HG03520 (cell line): Measurements from ENCODE around the gene ROR2.

Experiments used
- ATAC-seq: cut with Tn5 transposase; IDR thresholded peaks from one replicate; pipeline ENCODE4 v1.9.1; 2021; ENCODE audit warnings: mild to moderate bottlenecking, moderate library complexity; ENCODE audit not compliant: unreplicated experiment

ROR2 gene

DNA sequence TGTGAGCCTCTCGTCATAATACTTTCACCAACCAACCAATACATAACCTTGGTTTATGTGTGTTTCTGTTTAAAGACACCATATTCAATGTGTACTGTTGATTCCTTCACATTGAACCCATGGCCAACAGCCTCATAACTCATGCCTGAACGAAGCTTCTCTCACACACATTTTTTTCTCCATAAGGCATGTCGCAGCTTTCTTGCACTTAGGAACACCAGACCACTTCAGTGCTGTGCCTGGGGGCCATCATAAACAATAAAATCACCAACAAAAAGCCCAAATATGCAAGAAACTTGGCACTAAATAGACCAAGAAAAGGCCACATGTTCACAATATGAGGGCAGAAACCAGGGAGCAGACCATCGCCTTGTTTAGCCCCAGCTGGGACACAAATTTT lies 192.2 kb downstream of the ROR2 start:
- no peak for ATAC-seq

DNA sequence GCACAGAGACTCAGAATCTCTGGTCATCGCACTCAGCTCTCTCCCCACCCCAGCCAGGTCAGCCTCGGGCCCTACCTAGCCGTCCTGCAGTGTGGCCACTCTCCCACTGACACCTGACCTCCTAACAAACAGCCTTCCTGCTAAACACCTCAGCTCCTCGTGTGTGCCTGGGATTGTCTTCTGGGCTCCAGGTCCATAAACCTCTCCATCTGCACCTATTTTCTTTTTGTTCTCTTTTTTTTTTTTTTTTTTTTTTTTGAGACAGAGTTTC lies 193.6 kb downstream of the ROR2 start:
- no peak for ATAC-seq

DNA sequence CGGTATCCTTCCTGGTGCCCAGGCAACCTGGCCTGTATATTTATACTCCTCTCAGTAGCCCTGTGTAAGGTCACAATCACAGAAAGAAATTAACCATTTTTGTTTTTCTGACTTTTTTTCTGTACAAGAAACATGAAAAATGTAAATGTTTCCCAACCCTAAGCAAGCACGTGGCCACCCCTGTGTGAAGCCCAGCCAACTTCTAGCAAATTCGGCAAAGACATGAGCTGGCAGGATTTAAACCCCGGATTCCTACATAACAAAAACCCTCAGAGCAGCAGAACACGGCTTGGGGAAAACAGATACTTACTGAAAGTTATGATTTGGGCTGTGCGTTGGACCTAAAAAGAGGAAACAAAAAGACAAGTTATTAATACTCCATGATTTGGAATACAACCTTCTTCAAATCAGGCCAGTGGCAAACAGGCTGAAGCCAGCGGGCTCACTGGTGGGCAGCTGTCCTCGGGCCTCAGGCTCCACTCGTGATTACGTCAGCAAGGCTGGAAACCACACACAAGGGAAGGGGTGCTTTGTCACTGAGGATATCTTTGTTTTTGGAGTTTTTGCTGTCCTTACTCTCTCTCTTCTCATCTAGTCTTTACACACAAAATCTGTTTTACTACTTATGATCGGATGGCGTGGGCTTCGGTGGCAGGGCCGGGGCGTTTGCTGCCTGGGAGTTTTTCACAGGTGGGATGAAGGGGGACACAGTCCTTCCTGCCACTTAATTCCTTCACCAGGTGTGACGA lies 194.1 kb downstream of the ROR2 start:
- no peak for ATAC-seq

DNA sequence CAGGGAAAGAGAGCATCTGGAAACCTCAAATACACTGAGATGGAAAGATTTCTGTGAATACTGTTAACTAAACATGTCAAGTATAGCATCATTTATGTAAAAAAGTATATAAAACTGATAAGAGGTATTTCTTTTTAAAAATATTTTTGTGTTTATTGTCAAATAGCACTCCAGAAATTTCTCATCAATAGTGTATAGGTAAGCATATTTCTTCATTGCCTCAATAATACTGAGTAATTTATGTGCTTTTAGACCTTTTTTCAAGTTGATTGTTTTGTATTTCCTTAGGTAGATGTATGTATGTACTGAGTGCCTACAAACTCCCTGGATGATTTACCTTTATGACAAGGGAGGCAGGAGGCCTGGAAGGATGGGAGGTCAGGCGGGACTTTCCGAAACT lies 196.3 kb downstream of the ROR2 start:
- no peak for ATAC-seq

DNA sequence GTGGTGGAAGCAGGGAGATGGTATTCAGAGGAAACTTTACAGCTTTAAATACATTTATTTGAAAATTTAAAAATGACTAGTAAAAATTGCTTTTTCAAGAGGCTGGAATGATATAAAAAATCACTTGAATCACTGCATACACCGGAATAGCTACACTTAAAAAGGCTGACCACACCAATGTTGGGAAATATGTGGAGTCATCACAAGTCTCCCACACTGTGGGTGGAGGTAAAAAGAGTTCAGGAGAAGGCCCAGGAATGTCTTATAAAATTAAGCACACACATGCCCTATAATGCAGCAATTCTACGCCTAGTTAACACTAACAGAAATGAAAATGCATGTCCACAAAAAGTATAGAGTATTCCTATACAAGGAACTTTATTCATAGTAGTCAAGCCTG lies 198.1 kb downstream of the ROR2 start:
- no peak for ATAC-seq

DNA sequence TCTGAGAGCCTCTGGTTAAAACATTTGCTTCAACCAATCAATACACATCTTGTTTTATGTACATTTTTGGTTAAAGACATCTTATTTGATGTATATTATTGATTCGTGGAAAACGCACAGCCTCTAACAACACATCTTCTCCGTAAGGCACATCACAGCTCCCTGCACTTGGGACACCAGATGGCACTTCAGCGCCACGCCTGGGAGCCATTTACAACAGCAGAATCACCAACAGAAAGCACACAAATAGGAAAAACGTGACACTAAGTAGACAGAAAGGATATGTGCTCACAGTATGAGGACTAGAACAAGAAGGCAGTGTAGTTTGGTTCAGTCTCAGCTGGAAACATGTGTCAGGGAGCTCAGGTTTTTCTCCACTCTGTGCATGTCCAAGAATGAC lies 199.7 kb downstream of the ROR2 start:
- ATAC-seq = no peak

DNA sequence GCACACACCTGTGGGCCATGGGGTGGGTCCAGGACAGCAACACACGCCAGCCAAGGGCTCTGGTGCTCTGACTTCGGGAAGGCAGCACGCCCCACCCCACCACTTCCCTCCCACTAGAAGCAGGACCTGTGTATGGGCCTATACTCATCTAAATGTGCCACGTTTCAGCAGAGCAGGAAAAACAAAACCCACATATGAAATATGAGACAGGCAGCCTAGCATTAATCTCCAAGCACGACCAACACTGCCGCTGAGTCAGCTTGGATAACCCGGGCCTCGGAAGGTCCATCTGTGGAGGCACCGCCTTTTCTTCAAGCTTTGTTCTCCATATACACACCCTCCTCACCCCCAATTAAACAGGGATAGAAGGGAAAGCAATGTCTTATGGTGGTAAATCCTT lies 203.1 kb downstream of the ROR2 start:
- no peak for ATAC-seq

DNA sequence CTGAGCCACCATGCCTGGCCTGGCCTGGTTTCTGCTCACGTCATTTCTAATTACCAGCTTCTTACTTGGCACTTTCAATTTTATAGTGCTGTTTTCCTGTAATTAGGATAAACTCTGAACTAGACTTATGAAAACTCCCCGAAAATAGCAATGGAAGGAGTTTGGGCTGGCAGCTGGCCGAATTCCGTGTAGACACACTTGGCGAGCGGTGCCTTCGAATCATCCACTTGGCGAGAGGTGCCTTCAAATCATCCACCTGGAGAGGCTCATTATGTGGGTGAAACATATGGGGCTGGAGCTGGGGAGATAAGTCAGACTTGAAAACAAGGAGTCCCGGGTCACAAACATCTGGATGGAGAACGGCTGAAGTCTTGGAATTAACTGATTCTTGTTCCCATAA lies 203.7 kb downstream of the ROR2 start:
- ATAC-seq = no peak

DNA sequence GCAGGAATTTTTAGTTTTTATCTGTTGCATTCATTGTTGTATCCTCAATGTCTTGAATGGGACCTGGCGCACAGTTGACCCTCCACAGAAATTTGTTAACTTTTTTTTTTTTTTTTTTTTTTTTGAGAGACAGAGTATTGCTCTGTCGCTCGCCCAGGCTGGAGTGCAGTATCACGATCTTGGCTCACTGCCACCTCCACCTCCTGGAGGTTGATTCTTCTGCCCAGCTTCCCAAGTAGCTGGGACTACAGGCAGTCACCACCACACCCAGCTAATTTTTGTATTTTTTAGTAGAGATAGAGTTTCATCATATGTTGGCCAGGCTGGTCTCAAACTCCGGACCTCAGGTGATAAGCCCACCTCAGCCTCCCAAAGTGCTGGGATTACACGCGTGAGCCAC lies 205.9 kb downstream of the ROR2 start:
- no peak for ATAC-seq

DNA sequence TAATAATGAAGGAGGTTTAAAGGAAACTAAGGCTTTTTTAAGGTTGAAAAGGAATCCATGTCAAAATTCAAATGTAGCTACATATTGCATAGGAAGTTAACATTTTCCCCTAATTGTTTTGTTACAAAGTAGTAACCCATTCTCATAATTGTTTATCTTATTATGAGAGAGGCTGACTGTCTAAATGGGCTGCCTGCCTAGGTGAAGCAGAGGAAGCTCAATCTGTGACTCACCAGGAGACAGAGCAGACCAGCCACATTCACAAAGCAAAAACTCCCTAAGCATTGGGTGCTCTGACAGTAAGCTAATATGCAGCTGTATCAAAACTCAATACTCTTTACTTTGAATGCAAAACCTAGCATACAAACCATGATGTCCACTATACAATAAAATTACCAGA lies 208.5 kb downstream of the ROR2 start:
- no peak for ATAC-seq

DNA sequence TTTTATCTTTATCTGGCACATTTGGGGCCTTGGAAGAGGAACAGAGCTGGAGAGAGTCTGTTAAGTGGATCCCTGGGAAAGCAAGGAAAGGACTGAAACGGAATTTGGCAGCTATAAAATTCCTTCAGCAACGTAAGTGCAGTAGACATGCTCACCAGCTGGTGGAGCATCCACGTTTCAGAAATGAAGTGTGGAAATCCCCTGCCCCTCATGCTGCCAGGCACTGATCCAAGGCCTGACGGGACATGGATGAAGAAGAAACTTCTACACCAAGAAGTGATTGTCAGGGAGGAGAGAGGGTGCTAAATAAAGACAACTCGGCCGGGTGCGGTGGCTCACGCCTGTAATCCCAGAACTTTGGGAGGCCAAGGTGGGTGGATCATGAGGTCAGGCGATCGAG lies 209.3 kb downstream of the ROR2 start:
- ATAC-seq = no peak

DNA sequence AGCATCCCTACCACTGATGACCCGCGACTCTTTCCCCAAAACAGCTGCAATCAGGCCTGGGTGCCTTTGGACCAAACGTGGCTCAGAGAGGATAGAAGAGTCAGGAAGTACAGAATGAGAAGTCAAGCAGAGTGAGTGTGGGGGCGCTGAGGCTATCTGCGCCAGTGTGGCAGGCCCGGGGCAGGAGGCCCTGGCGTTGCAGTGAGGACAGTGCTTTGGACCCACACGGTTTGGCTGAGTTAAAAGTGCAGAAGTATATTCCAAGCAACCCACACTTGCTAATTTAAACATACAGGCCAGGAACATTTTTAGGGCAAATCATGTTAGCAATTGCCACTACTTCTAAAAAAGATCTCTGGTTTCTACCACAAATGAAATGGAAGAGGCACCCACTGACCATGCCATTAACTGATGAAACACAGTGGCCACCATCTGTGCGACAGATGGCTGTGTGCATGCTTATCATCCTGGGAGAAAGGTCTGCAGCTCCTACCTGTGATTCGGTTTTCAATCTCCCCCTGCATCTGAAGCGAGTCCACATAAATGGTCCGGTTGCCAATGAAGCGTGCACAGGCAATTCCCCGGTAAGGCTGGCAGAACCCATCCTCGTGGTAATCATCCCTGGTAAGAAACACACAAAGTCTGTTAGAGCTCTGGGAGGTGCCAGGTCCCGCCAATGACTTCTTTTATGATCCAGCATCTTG lies 213.0 kb downstream of the ROR2 start:
- ATAC-seq = no peak

DNA sequence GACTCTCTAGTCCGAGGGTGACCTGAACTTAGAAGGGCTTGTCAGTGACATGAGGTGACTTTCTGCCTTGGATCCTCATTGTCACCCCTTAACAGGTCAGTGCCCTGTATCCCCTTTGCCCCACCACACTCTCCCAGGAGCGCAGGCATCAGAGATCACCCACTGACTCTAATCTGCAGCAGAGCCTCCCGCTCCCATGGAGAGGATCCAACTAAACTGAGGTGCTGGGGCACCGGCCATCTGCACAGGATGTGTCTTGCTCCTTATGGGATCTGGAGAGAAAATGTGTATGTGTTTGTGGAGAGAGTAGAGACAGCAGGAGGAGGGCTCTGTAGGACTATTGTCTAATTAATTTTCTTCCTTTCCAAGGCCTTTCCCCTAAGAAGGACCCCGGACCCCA lies 213.7 kb downstream of the ROR2 start:
- no peak for ATAC-seq

DNA sequence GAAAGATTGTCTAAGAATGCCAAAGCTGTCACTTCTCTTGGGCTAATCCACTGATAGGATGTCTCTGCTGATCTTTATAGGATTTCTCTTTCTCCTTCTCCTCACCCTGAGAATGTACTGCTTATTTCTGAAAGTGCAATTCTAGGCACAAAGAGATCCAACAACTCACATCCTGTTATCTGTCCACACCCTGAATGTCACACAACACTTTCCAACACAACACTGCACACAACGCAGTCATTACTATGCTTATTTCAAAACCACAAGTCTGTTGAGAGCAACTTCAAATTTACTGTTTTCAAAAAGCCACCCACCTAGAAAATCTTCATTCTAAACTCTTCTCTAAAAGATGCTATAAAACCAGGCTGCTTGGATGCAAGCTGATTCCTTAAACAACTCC lies 215.0 kb downstream of the ROR2 start:
- no peak for ATAC-seq

DNA sequence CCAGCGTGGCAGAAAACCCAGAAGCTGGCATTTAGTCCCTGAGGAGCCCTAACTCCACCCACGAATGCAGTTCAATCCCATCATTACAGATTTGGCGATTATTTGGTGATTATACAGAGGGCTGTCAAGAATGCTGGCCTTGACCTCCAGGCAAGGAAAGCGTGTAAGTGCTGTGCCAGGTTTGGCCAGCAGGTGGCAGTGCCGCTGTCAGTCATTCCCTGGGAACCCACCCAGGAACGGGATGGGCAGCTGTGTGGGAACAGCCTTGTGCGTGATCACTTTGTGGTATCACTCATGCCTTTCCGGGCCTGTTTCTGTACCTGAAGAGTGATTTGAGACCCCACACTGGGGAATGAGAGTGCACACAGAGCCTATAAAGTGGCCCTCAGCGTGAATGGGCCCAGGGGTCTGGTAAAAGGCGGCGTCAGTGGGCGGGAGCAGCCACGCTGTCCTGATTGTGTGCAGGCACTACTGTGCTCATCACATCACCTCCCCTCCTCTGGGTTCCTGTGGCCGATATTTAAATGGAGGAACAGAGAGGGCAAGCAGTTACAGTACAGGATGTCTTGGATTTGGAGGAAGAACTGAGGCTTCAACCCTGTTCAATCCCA lies 215.6 kb downstream of the ROR2 start:
- ATAC-seq = no peak

DNA sequence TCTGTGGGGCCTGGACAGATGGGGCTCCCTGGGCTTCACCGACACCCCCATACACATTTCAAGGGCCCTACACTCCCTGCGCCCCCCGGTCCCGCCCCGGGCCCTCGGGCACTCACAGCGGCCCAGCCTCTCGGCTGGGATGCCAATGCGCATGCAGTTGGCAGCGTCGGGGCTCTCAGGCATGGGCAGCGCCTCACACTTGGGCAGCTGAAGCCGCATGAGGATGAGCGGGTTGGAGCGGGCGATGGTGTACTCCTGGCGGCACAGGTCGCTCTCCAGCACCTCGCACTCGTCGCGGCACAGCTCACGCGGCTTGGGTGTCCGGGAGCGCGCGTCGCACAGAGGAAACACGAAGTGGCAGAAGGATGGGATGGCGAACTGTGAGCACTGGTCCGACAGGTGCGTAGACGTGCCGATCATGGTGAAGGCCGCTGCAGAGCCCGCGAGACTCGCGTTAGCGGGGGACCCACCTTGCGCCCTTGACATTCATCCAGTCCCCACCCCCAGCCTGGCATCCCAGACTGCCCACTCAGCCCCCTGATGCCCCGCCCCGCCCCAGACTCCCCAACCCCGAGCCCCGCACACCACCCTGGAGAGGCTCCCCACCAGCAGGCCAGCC lies 216.9 kb downstream of the ROR2 start:
- no peak for ATAC-seq

DNA sequence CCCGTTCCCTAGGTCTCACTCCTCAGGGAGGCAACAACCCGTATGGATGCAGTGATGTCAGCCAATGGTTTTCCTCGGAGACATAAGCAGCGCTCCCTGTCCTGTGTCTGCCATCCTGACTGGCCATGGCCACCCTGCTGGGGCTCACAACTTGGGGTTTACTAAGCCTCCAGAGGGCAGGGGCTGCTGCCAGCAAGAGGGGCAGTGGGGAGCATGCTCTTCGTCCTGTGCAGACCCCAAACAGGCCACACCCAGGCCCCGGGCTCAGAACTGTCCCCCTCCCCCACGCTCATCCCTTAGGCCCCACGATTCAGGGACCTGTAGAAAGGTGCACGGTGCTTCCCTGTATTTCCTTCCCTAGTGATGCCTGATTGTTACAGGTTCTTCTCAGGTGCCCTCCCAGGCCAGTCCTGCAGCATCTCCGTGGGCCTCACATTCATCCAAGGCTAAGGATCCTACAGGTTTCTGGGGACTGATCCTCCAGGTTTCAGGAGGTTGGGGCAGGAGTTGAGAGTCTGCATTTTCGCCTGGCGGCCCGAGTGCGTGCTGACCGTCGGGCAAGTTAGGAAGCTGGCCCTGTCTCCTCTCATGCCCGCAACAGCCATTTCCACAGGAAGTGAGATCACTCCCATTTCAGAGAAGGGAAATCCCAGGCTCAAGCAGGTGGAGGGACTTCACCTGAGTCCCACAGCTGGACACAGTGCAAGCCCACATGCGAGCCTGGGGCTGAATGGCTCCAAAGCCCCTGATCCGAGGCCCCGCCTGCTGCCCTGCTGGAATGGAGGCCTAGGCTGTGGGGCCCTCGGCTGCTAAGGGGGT lies 217.6 kb downstream of the ROR2 start:
- no peak for ATAC-seq

DNA sequence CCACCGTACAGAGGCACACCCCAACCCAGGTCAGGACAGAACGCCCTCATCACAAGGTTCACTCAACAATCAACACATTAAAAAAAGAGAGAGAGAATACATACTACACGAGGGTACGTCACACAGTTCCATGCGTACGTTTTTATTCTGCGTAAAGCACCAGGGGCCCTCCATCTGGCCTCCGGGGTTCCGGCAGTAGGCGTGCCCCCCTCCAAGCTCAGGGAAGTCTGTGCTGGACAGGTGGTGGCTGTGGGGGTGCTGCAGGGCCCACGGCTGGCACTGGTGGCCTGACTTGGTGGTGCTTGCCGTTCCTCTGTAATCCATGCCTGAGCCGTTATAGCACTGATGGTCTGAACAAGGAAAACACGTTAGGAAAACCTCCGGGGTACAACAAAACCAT lies 219.2 kb downstream of the ROR2 start:
- no peak for ATAC-seq

DNA sequence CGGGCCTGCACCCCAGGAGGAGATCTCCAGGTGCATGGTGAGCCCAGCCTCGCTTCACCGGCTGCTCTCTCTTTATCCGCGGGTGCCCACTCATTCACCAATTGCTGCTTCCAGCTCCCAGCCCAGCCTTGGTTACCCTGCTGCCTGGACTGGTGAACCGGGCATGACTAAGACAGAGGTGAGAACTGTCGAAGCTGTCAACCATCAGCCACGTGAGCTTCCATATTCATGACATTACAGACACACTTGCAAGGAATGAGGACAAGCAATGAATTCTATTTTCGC lies 220.5 kb downstream of the ROR2 start:
- no peak for ATAC-seq

DNA sequence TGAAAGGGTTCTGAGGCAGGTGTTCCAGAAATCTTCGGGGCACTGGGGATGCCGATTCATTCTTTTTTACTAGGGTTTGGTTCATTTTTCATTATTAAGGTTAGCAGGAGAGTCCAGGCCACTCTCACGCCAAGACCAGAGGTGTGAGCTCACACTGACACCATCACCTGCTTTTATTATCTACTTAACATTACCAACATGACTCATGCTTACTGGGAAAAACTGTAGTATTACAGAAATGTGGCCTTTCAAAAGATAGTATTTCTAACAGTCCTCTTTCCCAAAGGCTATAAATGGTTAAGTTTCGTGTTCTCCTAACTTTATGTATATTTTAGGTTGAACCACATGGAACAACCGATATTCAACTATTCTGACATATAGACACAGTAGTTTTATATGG lies 222.1 kb downstream of the ROR2 start:
- ATAC-seq = no peak

DNA sequence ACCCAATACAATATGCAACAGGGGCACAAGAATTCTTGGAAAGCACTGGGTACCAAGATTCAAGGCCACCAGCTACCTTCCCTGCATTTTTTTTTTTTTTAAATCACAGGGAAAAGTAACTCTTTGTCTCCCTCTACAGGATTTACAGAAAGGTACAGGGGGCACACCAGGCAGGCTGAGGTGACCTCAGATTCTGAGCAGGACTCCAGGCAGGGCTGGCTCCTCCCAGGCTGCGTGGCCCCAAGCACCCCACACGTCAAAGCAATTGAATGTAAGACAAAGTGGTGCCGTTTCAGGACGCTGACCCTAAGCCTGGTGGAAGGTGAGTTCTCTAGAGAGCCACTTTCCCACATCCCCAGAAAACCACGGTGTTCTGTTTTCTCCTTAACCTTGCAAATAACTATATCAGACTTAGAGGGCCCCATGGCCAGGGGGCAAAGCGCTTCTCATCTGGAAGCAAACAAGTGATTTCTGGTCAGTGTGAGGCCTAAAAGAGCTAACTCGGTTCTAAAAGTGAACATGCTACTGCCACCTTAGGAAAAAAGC lies 222.6 kb downstream of the ROR2 start:
- no peak for ATAC-seq
